ENCODE measurements around the gene ILK.

ILK gene

GRCh38 chr11:6606471-6607189, 3.1 kb downstream of the ILK start:
- Mint-ChIP-seq H3K9me3 (no peaks in the 10 kb centered on the region), H3K4me3 (no peak overlapping the region), H3K36me3 (peaks cover 56% of the 10 kb centered on the region), H3K27ac (no peak overlapping the region), H3K27me3 (no peaks in the 10 kb centered on the region), H3K4me1 (peaks cover 22% of the 10 kb centered on the region)
- DNase-seq = peak; percentile 73
- CTCF ChIA-PET = interaction anchor here (1.5 to 7.2 kb wide), 3 partner anchors 12 to 76 kb away, joined by 4 to 66 read pairs (median 7); partner anchors contain the start of genes MRPL17 and TPP1

- CTCF ChIA-PET = interaction anchor here (1.5 to 7.2 kb wide), 3 partner anchors 11 to 76 kb away, joined by 4 to 66 read pairs (median 7); partner anchors contain the start of genes MRPL17 and TPP1
- Mint-ChIP-seq H3K4me3 (peak overlapping the region; percentile 46), H3K36me3 (peaks cover 54% of the 10 kb centered on the region), H3K4me1 (peaks cover 22% of the 10 kb centered on the region), H3K27me3 (no peaks in the 10 kb centered on the region), H3K9me3 (no peaks in the 10 kb centered on the region), H3K27ac (peak overlapping the region; percentile 80)
- DNase-seq = peak; percentile 4
These were observed 3.7 kb downstream of the ILK start for GRCh38 chr11:6607190-6607795.

- Mint-ChIP-seq H3K27me3 (no peaks in the 10 kb centered on the region), H3K9me3 (no peaks in the 10 kb centered on the region), H3K4me3 (no peak overlapping the region), H3K4me1 (peaks cover 22% of the 10 kb centered on the region), H3K36me3 (peaks cover 51% of the 10 kb centered on the region), H3K27ac (peak overlapping the region; percentile 80)
- peak; percentile 1 for DNase-seq
- CTCF ChIA-PET = interaction anchor here (1.5 to 7.2 kb wide), 2 partner anchors 74 to 76 kb away, joined by 4 to 66 read pairs; partner anchors contain the start of gene MRPL17
These were observed 4.4 kb downstream of the ILK start for GRCh38 chr11:6608011-6608410.

GRCh38 chr11:6608726-6609501, 5.3 kb downstream of the ILK start:
- Mint-ChIP-seq H3K4me1 (peaks cover 22% of the 10 kb centered on the region), H3K9me3 (no peaks in the 10 kb centered on the region), H3K27ac (peak overlapping the region; percentile 80), H3K36me3 (peaks cover 51% of the 10 kb centered on the region), H3K27me3 (no peaks in the 10 kb centered on the region), H3K4me3 (no peak overlapping the region)
- CTCF ChIA-PET = interaction anchor here (1.1 to 7.2 kb wide), 2 partner anchors 59 to 73 kb away, joined by 3 to 66 read pairs; partner anchors contain the start of gene MRPL17
- peak; percentile 13 for DNase-seq

- Mint-ChIP-seq H3K36me3 (peaks cover 52% of the 10 kb centered on the region), H3K4me3 (no peak overlapping the region), H3K27ac (no peak overlapping the region), H3K4me1 (peaks cover 22% of the 10 kb centered on the region), H3K27me3 (no peaks in the 10 kb centered on the region), H3K9me3 (no peaks in the 10 kb centered on the region)
- CTCF ChIA-PET = interaction anchor here (1.1 kb wide), 1 partner anchor 58 kb away, joined by 3 read pairs; no protein-coding TSS in a partner anchor
- DNase-seq = peak; percentile 18
These were observed 6.0 kb downstream of the ILK start for GRCh38 chr11:6609502-6610015.

GRCh38 chr11:6610591-6610990, 7.0 kb downstream of the ILK start:
- H3K27ac Mint-ChIP-seq = peak overlapping the region; percentile 90
- H3K4me1 Mint-ChIP-seq = peaks cover 22% of the 10 kb centered on the region
- H3K27me3 Mint-ChIP-seq = no peaks in the 10 kb centered on the region
- H3K4me3 Mint-ChIP-seq = peak overlapping the region; percentile 85
- CTCF ChIA-PET = no interaction called here
- DNase-seq = peak; percentile 19
- peaks cover 61% of the 10 kb centered on the region for H3K36me3 Mint-ChIP-seq
- no peaks in the 10 kb centered on the region for H3K9me3 Mint-ChIP-seq

GRCh38 chr11:6611092-6611962, 7.8 kb downstream of the ILK start:
- Mint-ChIP-seq H3K27ac (peak overlapping the region; percentile 90), H3K27me3 (no peaks in the 10 kb centered on the region), H3K4me1 (peaks cover 22% of the 10 kb centered on the region), H3K36me3 (peaks cover 62% of the 10 kb centered on the region), H3K9me3 (no peaks in the 10 kb centered on the region), H3K4me3 (peak overlapping the region; percentile 85)
- CTCF ChIA-PET = interaction anchor here (1.1 to 3.0 kb wide), 6 partner anchors 7 to 80 kb away, joined by 3 to 14 read pairs (median 6); partner anchors contain the start of genes ILK and MRPL17
- DNase-seq = peak; percentile 51

- H3K27ac Mint-ChIP-seq = peak overlapping the region; percentile 90
- peaks cover 22% of the 10 kb centered on the region for H3K4me1 Mint-ChIP-seq
- peaks cover 65% of the 10 kb centered on the region for H3K36me3 Mint-ChIP-seq
- no peaks in the 10 kb centered on the region for H3K9me3 Mint-ChIP-seq
- H3K27me3 Mint-ChIP-seq = no peaks in the 10 kb centered on the region
- DNase-seq = no peak
- peak overlapping the region; percentile 85 for H3K4me3 Mint-ChIP-seq
- CTCF ChIA-PET = interaction anchor here (0.8 to 3.0 kb wide), 8 partner anchors 8 to 81 kb away, joined by 3 to 14 read pairs (median 5); partner anchors contain the start of genes ILK and MRPL17
These were observed 8.3 kb downstream of the ILK start for GRCh38 chr11:6611963-6612212.

GRCh38 chr11:6612213-6613041, 8.9 kb downstream of the ILK start, which contains the start of gene TAF10:
Gene TAF10 (minus strand): TSS chr11:6612216. CDS start chr11:6612189, 27 bp downstream.
- CTCF ChIA-PET = interaction anchor here (0.7 to 3.0 kb wide), 13 partner anchors 8 to 81 kb away, joined by 3 to 14 read pairs (median 4); partner anchors contain the start of genes ILK and MRPL17
- H3K4me3 Mint-ChIP-seq = peak within 1 kb of the TSS; percentile 85
- H3K4me1 Mint-ChIP-seq = peaks cover 22% of the 10 kb centered on the region
- peaks cover 63% of the 10 kb centered on the region for H3K36me3 Mint-ChIP-seq
- DNase-seq = peak; percentile 97
- peak within 1 kb of the TSS; percentile 90 for H3K27ac Mint-ChIP-seq
- no peaks in the 10 kb centered on the region for H3K27me3 Mint-ChIP-seq
- H3K9me3 Mint-ChIP-seq = no peaks in the 10 kb centered on the region

- Mint-ChIP-seq H3K9me3 (no peaks in the 10 kb centered on the region), H3K36me3 (peaks cover 53% of the 10 kb centered on the region), H3K4me1 (peaks cover 22% of the 10 kb centered on the region), H3K4me3 (no peak overlapping the region), H3K27ac (no peak overlapping the region), H3K27me3 (no peaks in the 10 kb centered on the region)
- CTCF ChIA-PET = interaction anchor here (0.8 to 3.0 kb wide), 7 partner anchors 8 to 82 kb away, joined by 3 to 14 read pairs (median 4); partner anchors contain the start of genes ILK and MRPL17
- no peak for DNase-seq
These were observed 9.9 kb downstream of the ILK start for GRCh38 chr11:6613496-6613895.

- Mint-ChIP-seq H3K4me1 (peaks cover 21% of the 10 kb centered on the region), H3K36me3 (peaks cover 43% of the 10 kb centered on the region), H3K9me3 (no peaks in the 10 kb centered on the region), H3K4me3 (no peak overlapping the region), H3K27ac (no peak overlapping the region), H3K27me3 (no peaks in the 10 kb centered on the region)
- CTCF ChIA-PET = interaction anchor here (3.0 kb wide), 1 partner anchor 10 kb away, joined by 13 read pairs; the partner anchor contains the start of gene ILK
- peak; percentile 19 for DNase-seq
These were observed 10.9 kb downstream of the ILK start for GRCh38 chr11:6614446-6614845.

GRCh38 chr11:6615046-6615445, 11.5 kb downstream of the ILK start:
- DNase-seq = peak; percentile 19
- no peaks in the 10 kb centered on the region for H3K27me3 Mint-ChIP-seq
- no peak overlapping the region for H3K4me3 Mint-ChIP-seq
- H3K27ac Mint-ChIP-seq = no peak overlapping the region
- peaks cover 15% of the 10 kb centered on the region for H3K4me1 Mint-ChIP-seq
- peaks cover 37% of the 10 kb centered on the region for H3K36me3 Mint-ChIP-seq
- CTCF ChIA-PET = no interaction called here
- no peaks in the 10 kb centered on the region for H3K9me3 Mint-ChIP-seq

All from activated naive CD4-positive, alpha-beta T cell treated with anti-CD3 and anti-CD28 coated beads, Interleukin-2, amount 10 ng/mL, durations not matched to agents 7 days and 5 days (primary cell).